Cardiac ventricle fibroblast (primary cell): Measurements from ENCODE around the gene HAUS3. TPM values are rescaled to one million over a fixed set of nuclear protein-coding genes. Genes with fewer than 3 reads are reported as not detected.

Experiments
- total RNA-seq: library from RNA; depleted of rRNA; stranded (reverse); fragments of >200 nt; gene quantifications from 2 replicates; pipeline ENCODE4 v1.2.3, GENCODE V29; 2015

The HAUS3 gene
- total RNA-seq: 4.2 and 12.6 TPM in 2 replicates

GRCh38 chr4:2241410-2242353 is at the start of gene HAUS3, which contains the start of gene POLN:
HAUS3 (minus strand) TSS chr4:2242121; CDS start chr4:2240946, 1,175 bp downstream.
POLN (minus strand) TSS chr4:2242121; CDS start chr4:2229231, 12,890 bp downstream.

GRCh38 chr4:2261853-2262144 is 19.9 kb upstream of the HAUS3 start, which contains the start of gene MXD4:
MXD4 (minus strand) TSS chr4:2262109; CDS start chr4:2261980, 129 bp downstream.

Other genes with a start within 250 kb of the HAUS3 start
- gene NELFA, start 233.1 kb downstream of the HAUS3 start, total RNA-seq: 16.3 and 19.6 TPM in 2 replicates
- 0.39 and 1.6 TPM in 2 replicates for gene NAT8L, start 182.8 kb downstream of the HAUS3 start, total RNA-seq
- gene POLN, start within 50 bp of the HAUS3 start, total RNA-seq: 2.5 and 3.1 TPM in 2 replicates
- gene MXD4, start 20.0 kb upstream of the HAUS3 start, total RNA-seq: 94.5 and 106 TPM in 2 replicates
- 4.5 and 4.8 TPM in 2 replicates for gene ZFYVE28, start 176.5 kb upstream of the HAUS3 start, total RNA-seq
- gene CFAP99, start 176.8 kb upstream of the HAUS3 start, total RNA-seq: not detected in 2 replicates
- gene RNF4, start 227.0 kb upstream of the HAUS3 start, total RNA-seq: 61.2 and 75.5 TPM in 2 replicates